ENCODE data around the gene TRPV4.
A peak's percentile ranks its signal among the peaks of the same experiment; 100 is the strongest.

The TRPV4 gene

DNA sequence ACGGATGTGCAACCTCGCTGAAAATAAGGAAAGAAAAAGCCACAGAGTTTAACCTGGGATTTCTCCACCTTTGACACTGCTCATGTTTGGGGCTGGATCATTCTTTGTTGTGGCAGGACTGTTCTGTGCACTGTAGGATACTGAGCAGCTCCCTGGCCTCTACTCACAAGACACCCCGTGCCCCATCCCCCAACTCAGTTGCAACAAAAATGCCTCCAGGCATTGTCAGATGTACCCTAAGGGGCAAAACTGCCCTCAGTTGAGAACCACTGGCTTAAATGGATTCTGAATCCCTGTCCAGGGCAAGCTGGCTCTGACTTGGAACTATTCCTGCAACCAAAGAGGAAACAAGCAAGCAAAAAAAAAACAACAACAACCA is 45.0 kb upstream of the TRPV4 start:
- H3K9ac ChIP-seq (ENCODE audit: low read depth, low read length), result no peak overlapping the region
- H3K36me3 ChIP-seq (ENCODE audit: insufficient read depth, low read length), result no peaks in the 10 kb centered on the region
- H4K20me1 ChIP-seq (ENCODE audit: insufficient read depth, low read length), result peaks cover 18% of the 10 kb centered on the region; the same call in 1 of the 2 replicates
- H3K27me3 ChIP-seq (ENCODE audit: insufficient read depth, low read length, poor library complexity), result no peaks in the 10 kb centered on the region
- no peak overlapping the region for H3K27ac ChIP-seq (ENCODE audit: low read length)
- TF ChIP-seq EZH2 (IDR thresholded peaks at IDR 0.05; ENCODE audit: borderline replicate concordance, low read depth, low read length, severe bottlenecking), result no peak
- TF ChIP-seq, protein P1, sequence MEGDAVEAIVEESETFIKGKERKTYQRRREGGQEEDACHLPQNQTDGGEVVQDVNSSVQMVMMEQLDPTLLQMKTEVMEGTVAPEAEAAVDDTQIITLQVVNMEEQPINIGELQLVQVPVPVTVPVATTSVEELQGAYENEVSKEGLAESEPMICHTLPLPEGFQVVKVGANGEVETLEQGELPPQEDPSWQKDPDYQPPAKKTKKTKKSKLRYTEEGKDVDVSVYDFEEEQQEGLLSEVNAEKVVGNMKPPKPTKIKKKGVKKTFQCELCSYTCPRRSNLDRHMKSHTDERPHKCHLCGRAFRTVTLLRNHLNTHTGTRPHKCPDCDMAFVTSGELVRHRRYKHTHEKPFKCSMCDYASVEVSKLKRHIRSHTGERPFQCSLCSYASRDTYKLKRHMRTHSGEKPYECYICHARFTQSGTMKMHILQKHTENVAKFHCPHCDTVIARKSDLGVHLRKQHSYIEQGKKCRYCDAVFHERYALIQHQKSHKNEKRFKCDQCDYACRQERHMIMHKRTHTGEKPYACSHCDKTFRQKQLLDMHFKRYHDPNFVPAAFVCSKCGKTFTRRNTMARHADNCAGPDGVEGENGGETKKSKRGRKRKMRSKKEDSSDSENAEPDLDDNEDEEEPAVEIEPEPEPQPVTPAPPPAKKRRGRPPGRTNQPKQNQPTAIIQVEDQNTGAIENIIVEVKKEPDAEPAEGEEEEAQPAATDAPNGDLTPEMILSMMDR (IDR thresholded peaks at IDR 0.05; ENCODE audit: borderline replicate concordance, extremely low read depth, low read length, poor library complexity, severe bottlenecking), result no peak
- no peak overlapping the region for H2AFZ ChIP-seq (ENCODE audit: low read depth, low read length)
- peak overlapping the region; percentile 99 for H3K4me2 ChIP-seq (ENCODE audit: insufficient read depth, low read length)
- no peak overlapping the region for H3K4me3 ChIP-seq (ENCODE audit: low read depth in 1 of 2, low read length in 2 of 2)
- H3K9me3 ChIP-seq (ENCODE audit: insufficient read depth, low read length, severe bottlenecking), result no peaks in the 10 kb centered on the region
- H3K79me2 ChIP-seq (ENCODE audit: insufficient read depth, low read length), result peaks cover 38% of the 10 kb centered on the region
- DNase-seq, result no peak
- ATAC-seq (ENCODE audit: insufficient read depth, low read depth), result no peak
- peaks cover 31% of the 10 kb centered on the region for H3K4me1 ChIP-seq (ENCODE audit: insufficient read depth, low read length)

DNA sequence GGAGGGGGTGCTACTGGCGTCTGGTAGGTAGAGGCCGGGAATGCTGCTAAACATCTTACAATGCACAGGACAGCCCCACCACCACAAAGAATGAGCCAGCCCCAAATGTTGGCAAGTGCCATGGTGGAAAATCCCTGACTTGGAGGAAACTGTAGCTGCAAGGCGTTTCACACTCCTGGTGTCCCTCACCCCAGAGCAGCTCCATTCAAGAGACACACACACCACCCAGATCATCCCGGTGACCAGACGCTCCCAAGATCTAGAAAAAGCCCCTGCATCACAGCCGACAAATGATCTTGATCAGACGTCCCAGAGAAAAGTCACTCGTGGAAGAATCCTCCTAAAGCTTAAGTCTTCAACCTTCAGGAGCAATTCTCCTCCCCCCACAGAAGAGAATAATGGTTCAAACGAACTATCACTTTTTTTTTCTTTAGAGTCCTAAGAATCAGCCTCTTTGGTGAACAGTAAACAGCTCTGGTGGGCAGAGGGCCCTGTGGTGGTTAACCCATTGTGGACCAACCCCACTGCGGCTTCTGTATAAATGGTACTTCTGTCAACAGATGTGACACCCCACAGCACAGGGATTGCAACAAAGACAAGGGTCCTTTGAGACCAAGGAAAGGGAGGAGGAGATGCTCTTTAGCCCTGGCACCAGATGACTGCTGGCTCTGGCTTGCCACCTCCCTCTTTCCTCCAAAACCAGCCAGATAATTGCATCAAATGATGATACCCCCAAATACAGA is 44.5 kb upstream of the TRPV4 start:
- H3K79me2 ChIP-seq (ENCODE audit: insufficient read depth, low read length), result peaks cover 38% of the 10 kb centered on the region
- H3K4me2 ChIP-seq (ENCODE audit: insufficient read depth, low read length), result peak overlapping the region; percentile 99; the same call in 1 of the 2 replicates
- ATAC-seq (ENCODE audit: insufficient read depth, low read depth) (no peak), DNase-seq (no peak)
- 0 out of 2 replicates have a peak, but pooled peaks cover 2% of the 10 kb centered on the region for H3K36me3 ChIP-seq (ENCODE audit: insufficient read depth, low read length)
- TF ChIP-seq EZH2 (IDR thresholded peaks at IDR 0.05; ENCODE audit: borderline replicate concordance, low read depth, low read length, severe bottlenecking), result no peak
- TF ChIP-seq, protein P1 (IDR thresholded peaks at IDR 0.05; ENCODE audit: borderline replicate concordance, extremely low read depth, low read length, poor library complexity, severe bottlenecking), result no peak
- no peaks in the 10 kb centered on the region for H3K9me3 ChIP-seq (ENCODE audit: insufficient read depth, low read length, severe bottlenecking)
- H3K4me3 ChIP-seq (ENCODE audit: low read depth in 1 of 2, low read length in 2 of 2), result no peak overlapping the region
- no peaks in the 10 kb centered on the region for H3K27me3 ChIP-seq (ENCODE audit: insufficient read depth, low read length, poor library complexity)
- no peak overlapping the region for H2AFZ ChIP-seq (ENCODE audit: low read depth, low read length)
- H3K27ac ChIP-seq (ENCODE audit: low read length), result no peak overlapping the region
- H3K4me1 ChIP-seq (ENCODE audit: insufficient read depth, low read length), result peaks cover 31% of the 10 kb centered on the region
- peaks cover 18% of the 10 kb centered on the region; the same call in 1 of the 2 replicates for H4K20me1 ChIP-seq (ENCODE audit: insufficient read depth, low read length)
- H3K9ac ChIP-seq (ENCODE audit: low read depth, low read length), result no peak overlapping the region

DNA sequence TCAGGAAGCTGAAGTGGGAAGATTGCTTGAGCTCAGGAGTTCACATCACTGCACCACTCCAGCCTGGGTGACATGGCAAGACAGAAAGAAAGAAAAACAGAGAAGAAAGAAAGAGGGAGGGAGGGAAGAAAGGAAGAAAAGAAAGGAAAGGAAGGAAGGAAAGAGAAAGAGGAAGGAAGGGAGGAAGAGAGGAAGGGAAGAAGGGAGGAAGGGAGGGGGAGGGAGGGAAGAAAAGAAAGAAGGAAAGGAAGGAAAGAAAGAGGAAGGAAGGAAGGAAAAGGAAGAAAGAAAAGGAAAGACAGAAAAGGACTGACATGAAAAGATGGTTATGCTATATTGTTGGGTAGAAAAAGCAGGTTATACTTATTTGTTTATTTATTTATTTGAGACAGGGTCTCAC is 43.2 kb upstream of the TRPV4 start:
- Histone ChIP-seq H4K20me1 (ENCODE audit: insufficient read depth, low read length) (peaks cover 18% of the 10 kb centered on the region; the same call in 1 of the 2 replicates), H3K9ac (ENCODE audit: low read depth, low read length) (no peak overlapping the region), H3K4me2 (ENCODE audit: insufficient read depth, low read length) (no peak overlapping the region), H3K27ac (ENCODE audit: low read length) (no peak overlapping the region), H3K4me3 (ENCODE audit: low read depth in 1 of 2, low read length in 2 of 2) (no peak overlapping the region), H3K36me3 (ENCODE audit: insufficient read depth, low read length) (0 out of 2 replicates have a peak, but pooled peaks cover 9% of the 10 kb centered on the region), H3K79me2 (ENCODE audit: insufficient read depth, low read length) (peaks cover 38% of the 10 kb centered on the region), H3K9me3 (ENCODE audit: insufficient read depth, low read length, severe bottlenecking) (no peaks in the 10 kb centered on the region), H2AFZ (ENCODE audit: low read depth, low read length) (no peak overlapping the region), H3K27me3 (ENCODE audit: insufficient read depth, low read length, poor library complexity) (no peaks in the 10 kb centered on the region), H3K4me1 (ENCODE audit: insufficient read depth, low read length) (peaks cover 31% of the 10 kb centered on the region)
- TF ChIP-seq EZH2 (IDR thresholded peaks at IDR 0.05; ENCODE audit: borderline replicate concordance, low read depth, low read length, severe bottlenecking), result no peak
- TF ChIP-seq, protein P1 (IDR thresholded peaks at IDR 0.05; ENCODE audit: borderline replicate concordance, extremely low read depth, low read length, poor library complexity, severe bottlenecking), result no peak
- ATAC-seq (ENCODE audit: insufficient read depth, low read depth), result no peak
- DNase-seq, result no peak

Measured in DND-41 (cell line).